T-helper 2 cell treated with Interferon-gamma antibody and Interleukin-4, amounts not matched to agents 5 μg/mL and 100 μg/mL, for 36 hours (primary cell): Measurements from ENCODE around the gene S100A10.

Source experiments
- DNase-seq: peaks from one replicate; pipeline ENCODE4 v3.0.0; 2021; ENCODE audit warnings: low spot score
- H3K27ac Mint-ChIP-seq: one replicate; pipeline ENCODE4 v1.8.0; 2021; ENCODE audit warnings: mild to moderate bottlenecking, mixed read lengths
- H3K27me3 Mint-ChIP-seq: one replicate; pipeline ENCODE4 v1.8.0; 2021; ENCODE audit warnings: low read depth, mixed read lengths
- H3K36me3 Mint-ChIP-seq: one replicate; pipeline ENCODE4 v1.8.0; 2021; ENCODE audit warnings: low read depth, mixed read lengths
- H3K4me1 Mint-ChIP-seq: one replicate; pipeline ENCODE4 v1.8.0; 2021; ENCODE audit warnings: low read depth, mixed read lengths
- H3K4me3 Mint-ChIP-seq: one replicate; pipeline ENCODE4 v1.8.0; 2022; ENCODE audit warnings: mild to moderate bottlenecking, moderate library complexity, mixed read lengths
- H3K9me3 Mint-ChIP-seq: one replicate; pipeline ENCODE4 v1.8.0; 2021; ENCODE audit warnings: mixed read lengths

S100A10 gene

DNA sequence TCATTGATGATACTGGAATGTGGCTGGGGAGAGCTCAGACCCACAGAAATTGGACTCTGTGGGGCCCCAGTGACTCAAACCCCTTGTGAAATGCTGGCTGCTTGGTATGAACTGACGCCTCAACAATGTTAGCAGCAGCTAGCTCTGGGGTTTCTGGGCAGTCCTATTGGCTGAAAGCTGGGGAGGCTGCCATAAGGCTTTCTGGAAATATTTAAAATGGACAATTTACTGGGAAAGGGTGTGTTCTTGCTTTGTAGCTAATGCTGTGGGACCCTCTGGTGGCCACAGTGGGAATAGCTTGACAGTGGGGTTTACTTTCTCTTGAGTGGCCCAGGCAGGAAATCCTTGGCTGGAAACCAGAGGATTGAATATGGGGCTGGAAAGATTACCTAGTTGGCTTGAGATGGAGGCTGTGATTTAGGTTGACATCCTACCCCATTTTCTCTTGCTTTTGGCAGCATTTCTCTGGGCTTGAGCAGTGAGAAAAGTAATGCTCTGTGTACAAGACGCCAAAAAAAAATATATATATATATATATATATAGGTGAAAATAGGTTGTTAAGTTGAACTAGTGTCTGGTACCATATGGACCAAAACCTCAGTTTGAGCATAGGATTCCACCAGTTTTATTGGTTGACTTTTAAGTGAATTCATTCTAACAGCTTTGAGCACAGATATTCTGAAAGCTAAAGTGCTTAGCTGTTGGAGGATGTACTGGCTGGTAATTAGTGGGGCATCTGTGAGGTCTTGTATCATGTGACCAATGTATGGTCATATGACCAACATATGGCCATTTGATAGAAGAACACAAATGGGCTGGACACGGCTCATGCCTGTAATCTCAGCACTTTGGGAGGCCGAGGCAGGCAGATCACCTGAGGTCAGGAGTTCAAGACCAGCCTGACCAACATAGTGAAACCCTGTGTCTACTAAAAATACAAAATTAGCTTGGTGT, 8.2 kb upstream of the S100A10 start:
- Mint-ChIP-seq H3K27me3 (peaks cover 38% of the 10 kb centered on the region), H3K4me3 (no peak overlapping the region), H3K9me3 (no peaks in the 10 kb centered on the region), H3K27ac (no peak overlapping the region), H3K4me1 (peaks cover 18% of the 10 kb centered on the region), H3K36me3 (no peaks in the 10 kb centered on the region)
- DNase-seq = peak; percentile 49

DNA sequence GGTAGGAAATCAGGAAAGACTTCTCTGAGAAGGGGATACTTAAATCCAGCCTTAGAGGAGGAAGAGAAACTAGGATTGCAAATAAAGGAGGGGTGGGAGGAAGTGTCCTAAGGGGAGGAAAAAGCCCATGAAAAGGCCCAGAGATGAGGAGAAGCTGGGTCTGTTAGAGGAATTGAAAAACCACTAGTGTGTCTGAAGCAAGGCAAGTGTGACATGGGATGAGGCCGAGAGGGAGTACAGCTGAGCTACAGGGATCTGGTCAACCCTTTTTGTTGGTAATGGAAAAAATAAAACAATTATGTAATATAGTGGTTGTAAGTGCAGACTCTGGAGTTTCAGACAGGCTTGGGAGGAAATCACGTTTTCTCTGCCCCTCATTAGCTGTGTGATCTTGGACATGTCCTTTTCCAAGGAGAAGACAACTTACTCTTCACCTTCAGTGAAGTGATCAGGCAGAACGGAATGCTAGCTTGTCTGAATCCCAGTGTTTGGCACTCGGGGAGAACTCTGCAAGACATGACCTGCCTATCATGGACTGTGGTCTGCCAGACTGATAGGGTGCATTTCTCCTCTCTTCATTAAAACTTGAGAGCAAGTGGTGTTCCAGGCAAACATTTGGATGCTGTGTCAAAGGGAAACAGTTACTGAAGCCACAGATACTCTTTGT, 7.4 kb upstream of the S100A10 start:
- Mint-ChIP-seq H3K4me1 (peaks cover 19% of the 10 kb centered on the region), H3K27ac (no peak overlapping the region), H3K9me3 (no peaks in the 10 kb centered on the region), H3K36me3 (no peaks in the 10 kb centered on the region), H3K4me3 (no peak overlapping the region), H3K27me3 (peaks cover 38% of the 10 kb centered on the region)
- DNase-seq = no peak

DNA sequence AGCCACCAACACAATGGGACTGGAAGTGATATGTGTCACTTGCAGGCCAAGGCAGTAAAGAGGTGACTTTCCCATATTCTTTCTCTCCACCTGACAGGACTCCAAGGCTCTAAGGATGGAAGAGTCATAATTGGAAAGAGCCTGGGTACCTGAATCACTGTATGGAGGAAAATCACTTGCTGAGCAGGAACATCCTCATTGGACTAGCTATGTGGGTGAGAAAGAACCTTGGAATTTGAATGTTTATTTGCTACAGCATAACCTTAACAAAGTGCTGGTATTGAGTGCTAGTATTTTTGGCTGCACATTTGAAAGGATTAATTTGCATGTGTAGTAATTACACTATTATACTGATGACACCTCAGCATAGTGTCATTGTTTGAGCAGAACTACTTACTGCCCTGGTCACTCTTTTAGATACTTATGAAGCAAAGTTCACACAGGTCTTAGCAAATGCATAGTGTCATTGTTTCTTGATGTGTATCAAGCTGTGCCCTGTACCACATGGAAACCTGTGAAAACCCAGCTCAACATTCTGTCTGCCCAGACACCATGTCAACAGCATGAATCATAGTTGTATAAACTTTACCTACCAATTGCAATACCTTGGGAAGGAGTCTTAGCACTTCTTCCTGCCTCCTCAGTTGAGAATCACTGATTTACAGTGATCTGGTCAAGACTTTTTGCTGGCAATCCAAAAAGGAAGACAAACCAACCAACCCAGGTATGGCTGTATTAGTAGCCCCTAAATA, 5.1 kb upstream of the S100A10 start:
- Mint-ChIP-seq H3K27ac (no peak overlapping the region), H3K9me3 (no peaks in the 10 kb centered on the region), H3K27me3 (peaks cover 25% of the 10 kb centered on the region), H3K36me3 (no peaks in the 10 kb centered on the region), H3K4me3 (no peak overlapping the region), H3K4me1 (peaks cover 20% of the 10 kb centered on the region)
- no peak for DNase-seq

DNA sequence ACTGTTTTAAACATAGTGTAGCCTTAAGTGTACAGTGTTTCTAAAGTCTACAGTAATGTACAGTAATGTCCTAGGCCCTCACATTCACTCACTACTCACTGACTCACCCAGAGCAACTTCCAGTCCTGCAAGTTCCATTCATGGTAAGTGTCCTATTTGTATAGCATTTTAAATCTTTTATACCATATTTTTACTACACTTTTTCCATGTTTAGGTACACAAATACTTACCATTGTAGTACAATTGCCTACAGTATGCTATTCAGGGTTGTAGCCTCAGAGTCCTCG, 3.6 kb upstream of the S100A10 start:
- H3K27ac Mint-ChIP-seq = no peak overlapping the region
- DNase-seq = no peak
- peaks cover 19% of the 10 kb centered on the region for H3K4me1 Mint-ChIP-seq
- H3K4me3 Mint-ChIP-seq = no peak overlapping the region
- H3K27me3 Mint-ChIP-seq = peaks cover 15% of the 10 kb centered on the region
- H3K9me3 Mint-ChIP-seq = no peaks in the 10 kb centered on the region
- H3K36me3 Mint-ChIP-seq = peaks cover 10% of the 10 kb centered on the region

DNA sequence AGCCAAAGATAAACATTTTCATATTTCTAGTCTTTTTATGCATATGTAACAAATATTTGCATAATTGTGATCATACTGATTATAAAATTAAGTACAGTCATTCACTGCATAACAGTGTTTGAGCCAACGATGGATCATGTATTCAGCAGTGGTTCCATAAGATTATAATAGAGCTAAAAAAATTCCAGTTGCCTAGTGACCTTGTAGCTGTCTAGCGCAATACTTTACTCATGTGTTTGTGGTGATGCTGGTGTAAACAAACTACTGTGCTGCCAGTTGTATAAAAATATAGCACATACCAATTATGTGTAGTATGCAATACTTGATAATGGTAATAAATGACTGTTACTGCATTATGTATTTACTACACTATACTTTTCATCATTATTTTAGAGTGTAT, 2.1 kb upstream of the S100A10 start:
- H3K36me3 Mint-ChIP-seq = peaks cover 21% of the 10 kb centered on the region
- peaks cover 15% of the 10 kb centered on the region for H3K27me3 Mint-ChIP-seq
- no peak overlapping the region for H3K4me3 Mint-ChIP-seq
- peaks cover 29% of the 10 kb centered on the region for H3K4me1 Mint-ChIP-seq
- DNase-seq = no peak
- H3K27ac Mint-ChIP-seq = no peak overlapping the region
- H3K9me3 Mint-ChIP-seq = no peaks in the 10 kb centered on the region

DNA sequence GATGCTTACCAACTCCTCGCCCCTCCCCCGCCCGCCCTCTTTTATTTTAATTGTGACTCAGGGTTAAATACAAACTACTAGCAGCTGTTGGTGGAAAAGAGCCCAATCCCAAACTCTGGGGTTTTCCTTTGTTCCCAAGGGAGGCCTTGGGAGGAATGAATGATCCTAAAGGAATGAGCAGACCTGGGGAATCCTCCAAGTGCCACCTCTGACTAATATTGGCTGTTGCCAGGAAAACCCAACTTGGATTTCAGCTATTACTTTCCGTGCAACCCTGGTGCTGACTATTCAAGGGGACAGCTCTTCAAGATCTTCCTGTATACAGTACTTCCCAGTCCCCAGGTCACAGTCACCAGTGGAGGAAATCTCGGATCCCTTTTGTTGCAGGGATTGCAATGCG, 1.3 kb upstream of the S100A10 start:
- Mint-ChIP-seq H3K36me3 (peaks cover 29% of the 10 kb centered on the region), H3K27ac (peak overlapping the region; percentile 78), H3K4me3 (peak overlapping the region; percentile 58), H3K4me1 (peaks cover 35% of the 10 kb centered on the region), H3K9me3 (no peaks in the 10 kb centered on the region), H3K27me3 (peaks cover 13% of the 10 kb centered on the region)
- no peak for DNase-seq

DNA sequence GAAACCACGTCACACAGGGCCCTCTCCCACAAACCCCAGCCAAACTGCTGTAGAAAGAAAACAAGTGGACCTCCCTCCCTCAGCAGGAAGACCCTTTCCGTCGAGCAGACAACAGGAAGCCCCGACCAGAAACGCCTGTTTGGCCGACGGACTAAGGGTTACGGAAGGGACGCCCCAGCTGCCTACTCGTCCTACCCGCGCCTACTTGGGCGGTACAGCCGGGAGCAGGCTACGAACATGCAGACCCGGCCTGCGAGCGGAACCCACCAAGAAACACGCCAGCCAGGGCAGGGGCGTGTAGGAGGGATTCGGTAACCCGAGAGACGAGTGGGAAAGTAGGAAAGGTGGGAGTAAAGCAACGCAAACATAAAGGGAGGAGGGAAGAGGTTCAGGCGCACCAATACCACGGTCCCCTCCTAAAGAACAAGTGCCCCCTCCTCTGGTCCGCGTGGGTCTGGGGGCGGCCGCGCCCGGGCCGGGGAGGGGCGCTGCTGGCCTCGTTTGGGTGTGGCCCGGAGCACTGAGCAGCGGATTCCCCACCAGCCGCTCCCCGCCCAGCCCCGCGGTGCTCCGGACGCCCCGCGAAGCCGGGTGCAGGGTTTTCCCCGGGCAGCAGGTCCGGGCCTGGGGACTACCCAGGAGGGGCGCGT, 450 bp downstream of the S100A10 start:
- peaks cover 4% of the 10 kb centered on the region for H3K27me3 Mint-ChIP-seq
- DNase-seq = peak; percentile 44

DNA sequence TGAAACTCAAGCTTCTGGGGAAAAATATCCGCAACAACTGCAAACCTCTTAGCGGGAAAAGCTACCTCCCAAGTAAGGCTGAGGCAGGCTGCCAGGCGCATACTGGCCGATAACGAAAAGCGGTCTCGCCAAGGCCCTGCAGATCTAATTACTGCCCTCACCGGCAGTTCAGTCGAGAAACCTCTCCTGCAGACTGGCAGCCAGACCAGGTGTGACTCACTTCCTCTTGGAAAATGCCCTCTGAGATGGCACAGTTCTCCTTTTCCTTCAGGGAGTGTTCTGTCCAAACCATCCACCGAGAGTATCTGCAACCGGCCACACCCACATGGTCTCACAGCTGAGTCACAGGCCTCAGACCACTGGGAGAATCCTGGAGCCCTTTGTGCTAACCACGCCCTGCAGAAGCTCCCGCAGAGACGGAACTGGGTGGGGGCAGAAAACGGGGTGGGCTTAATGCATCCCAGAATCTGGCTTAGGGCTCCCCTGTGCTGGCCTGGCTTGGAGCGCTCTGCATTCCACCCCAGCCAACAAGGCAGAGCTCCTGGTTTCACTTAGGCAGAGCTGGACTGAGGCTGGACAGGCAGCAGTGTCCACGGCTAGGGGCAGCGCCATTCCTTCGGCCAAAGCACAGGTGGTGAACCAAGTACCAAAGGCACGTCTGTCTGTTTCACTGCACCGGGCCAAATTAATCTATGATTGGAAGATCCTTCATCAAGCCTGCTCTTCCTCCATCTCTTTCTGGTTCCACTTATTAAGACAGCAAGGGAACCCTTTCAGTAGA, 1.2 kb downstream of the S100A10 start:
- DNase-seq = peak; percentile 32
- Mint-ChIP-seq H3K4me1 (peaks cover 56% of the 10 kb centered on the region), H3K27ac (peak overlapping the region; percentile 98), H3K36me3 (peaks cover 51% of the 10 kb centered on the region), H3K27me3 (no peaks in the 10 kb centered on the region), H3K9me3 (no peaks in the 10 kb centered on the region), H3K4me3 (peak overlapping the region; percentile 99)

More for the DNA sequence above, 450 bp downstream of the S100A10 start:
- Mint-ChIP-seq H3K27ac (peak overlapping the region; percentile 98), H3K36me3 (peaks cover 46% of the 10 kb centered on the region), H3K4me3 (peak overlapping the region; percentile 99), H3K9me3 (no peaks in the 10 kb centered on the region), H3K4me1 (peaks cover 51% of the 10 kb centered on the region)

DNA sequence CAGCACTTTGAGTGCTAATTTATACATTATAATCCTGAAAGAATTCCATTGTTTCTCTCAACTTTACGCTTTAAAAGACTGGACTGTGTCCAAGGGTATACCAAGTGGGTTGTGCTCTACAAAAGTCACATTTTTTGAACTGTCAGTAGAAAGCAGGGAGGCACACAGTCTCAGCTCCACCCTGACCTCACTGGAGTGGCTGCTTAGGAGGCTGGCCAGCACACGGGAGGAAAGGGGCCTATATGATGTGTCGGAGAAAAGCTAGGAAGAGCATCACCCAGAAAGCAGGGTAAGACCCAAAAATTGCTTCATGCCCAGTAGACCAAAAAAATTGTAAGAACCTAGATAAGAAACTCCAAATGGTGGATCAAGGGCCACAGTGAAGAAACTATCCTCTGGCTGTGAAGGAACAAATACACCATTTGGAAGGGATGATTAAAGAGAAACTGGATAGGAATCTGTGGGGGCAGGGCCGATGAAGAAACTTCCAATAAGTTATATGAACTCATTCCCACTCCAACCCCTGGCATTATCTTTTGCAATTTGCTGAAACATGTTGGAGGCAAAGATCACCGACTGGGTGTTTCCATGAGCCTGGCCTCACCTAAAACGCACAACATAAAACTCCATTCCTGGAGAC, 1.9 kb downstream of the S100A10 start:
- H3K27me3 Mint-ChIP-seq = no peaks in the 10 kb centered on the region
- H3K27ac Mint-ChIP-seq = peak overlapping the region; percentile 82
- no peak for DNase-seq
- H3K4me3 Mint-ChIP-seq = peak overlapping the region; percentile 99
- H3K9me3 Mint-ChIP-seq = no peaks in the 10 kb centered on the region
- peaks cover 56% of the 10 kb centered on the region for H3K4me1 Mint-ChIP-seq
- peaks cover 54% of the 10 kb centered on the region for H3K36me3 Mint-ChIP-seq

DNA sequence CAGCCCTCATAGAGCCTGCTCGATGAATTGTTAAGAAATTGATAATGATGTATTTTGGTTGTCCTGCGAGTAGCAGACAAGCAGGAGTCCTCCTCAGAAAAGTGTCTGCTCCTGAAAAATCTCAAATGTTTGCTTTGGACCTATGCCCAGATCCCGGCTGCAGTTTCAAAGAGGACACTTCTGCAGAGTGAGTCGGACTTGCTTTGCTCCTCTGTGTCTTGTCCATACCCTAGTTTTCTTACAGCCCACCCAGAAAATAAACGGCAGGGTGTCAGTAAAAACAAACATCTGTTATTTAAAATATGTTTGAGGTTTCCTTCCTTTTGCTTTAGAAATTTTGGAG, 2.8 kb downstream of the S100A10 start:
- Mint-ChIP-seq H3K9me3 (no peaks in the 10 kb centered on the region), H3K27me3 (no peaks in the 10 kb centered on the region), H3K36me3 (peaks cover 63% of the 10 kb centered on the region), H3K4me1 (peaks cover 58% of the 10 kb centered on the region), H3K4me3 (peak overlapping the region; percentile 99), H3K27ac (no peak overlapping the region)
- DNase-seq = no peak

DNA sequence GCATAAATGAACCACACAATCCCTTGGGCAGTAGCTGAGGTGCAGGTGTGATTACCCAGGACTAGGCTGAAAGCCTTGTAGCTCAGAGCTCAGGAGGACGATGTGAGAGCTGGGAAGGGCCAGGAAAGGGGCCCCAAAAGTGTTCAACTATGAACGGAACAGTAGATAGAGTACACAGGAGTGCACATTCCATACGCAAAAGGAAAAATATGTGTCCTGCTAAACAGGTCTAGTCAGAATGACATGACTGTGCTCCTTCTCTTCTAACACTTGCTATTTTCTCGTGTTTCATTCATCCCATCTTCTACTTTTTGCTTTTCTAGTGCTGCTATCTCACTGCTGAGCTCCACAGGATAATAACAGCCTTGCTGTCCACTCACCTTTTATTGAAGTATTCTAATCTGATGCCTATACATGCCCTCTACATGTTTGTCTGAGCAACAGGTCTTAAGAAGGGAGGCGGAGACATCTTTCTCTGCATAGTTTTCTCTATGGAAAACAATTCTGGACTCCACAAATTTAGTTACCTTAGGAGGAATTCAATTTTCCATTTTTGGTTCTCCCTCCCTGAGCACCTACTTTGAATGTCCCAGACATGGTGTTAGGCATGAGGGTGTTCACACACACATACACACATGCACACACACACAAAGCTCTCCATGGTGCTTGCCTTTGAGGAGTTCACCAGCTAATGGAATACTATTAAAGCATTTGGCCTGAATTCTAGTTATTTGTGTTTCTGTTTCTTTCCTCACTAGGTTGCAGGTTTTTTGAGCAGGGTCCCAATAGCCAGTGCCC, 3.4 kb downstream of the S100A10 start:
- peaks cover 69% of the 10 kb centered on the region for H3K36me3 Mint-ChIP-seq
- H3K27me3 Mint-ChIP-seq = no peaks in the 10 kb centered on the region
- H3K4me3 Mint-ChIP-seq = peak overlapping the region; percentile 99
- no peak for DNase-seq
- no peaks in the 10 kb centered on the region for H3K9me3 Mint-ChIP-seq
- peaks cover 62% of the 10 kb centered on the region for H3K4me1 Mint-ChIP-seq
- H3K27ac Mint-ChIP-seq = no peak overlapping the region

DNA sequence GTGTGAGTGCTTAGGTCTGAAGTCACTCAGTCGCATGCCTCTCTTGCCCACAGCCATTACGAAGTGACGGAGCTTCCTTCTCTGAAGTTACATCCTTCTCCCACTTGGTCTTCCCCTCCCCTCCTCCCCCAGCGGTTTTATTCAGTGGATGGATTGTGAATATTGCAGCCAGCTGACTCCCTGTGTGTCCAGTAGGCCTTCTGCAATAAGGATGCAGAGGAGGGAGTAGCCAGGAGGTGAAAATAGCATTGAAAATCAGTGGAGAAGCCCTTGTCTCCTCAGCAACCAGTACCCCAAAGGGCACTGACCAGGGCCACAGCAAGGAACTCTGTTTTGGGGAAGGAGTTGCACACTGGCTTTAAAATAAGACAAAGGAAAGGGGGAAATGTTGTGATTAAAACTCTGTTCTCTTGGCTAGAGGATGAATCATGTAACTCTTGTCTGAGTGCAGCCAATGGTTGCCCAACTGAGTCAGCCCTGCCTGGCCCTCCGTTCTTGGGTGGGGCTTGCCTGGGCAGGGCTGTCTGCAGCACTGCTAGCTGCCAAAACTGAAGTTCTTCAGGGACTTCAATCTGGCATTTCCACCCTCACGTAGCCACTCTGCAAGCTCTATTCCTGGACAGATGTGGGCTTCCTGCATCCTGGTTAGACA, 4.3 kb downstream of the S100A10 start:
- Mint-ChIP-seq H3K27me3 (no peaks in the 10 kb centered on the region), H3K4me3 (peak overlapping the region; percentile 99), H3K9me3 (no peaks in the 10 kb centered on the region), H3K36me3 (peaks cover 78% of the 10 kb centered on the region), H3K27ac (no peak overlapping the region), H3K4me1 (peaks cover 69% of the 10 kb centered on the region)
- peak; percentile 45 for DNase-seq
